Activated B cell treated with CpG ODN at 0.5 μM for 24 hours (primary cell): ENCODE measurements around the gene SWAP70. TPM values are rescaled to one million over a fixed set of nuclear protein-coding genes. Genes with fewer than 3 reads are reported as not detected.

Experiments
- ATAC-seq: fragments of 200-7000 bp; cut with Tn5 transposase; one replicate; pipeline ENCODE4 v1.10.0; 2021; ENCODE audit warnings: low read depth, mild to moderate bottlenecking, moderate library complexity
- CTCF ChIA-PET: fragments of 350-600 bp; sonication (Branson Sonifier 250); formaldehyde crosslinking; loops from one replicate; lab custom pipeline; 2021; ENCODE audit warnings: antibody characterized with exemption; lab: Charles Lee
- POLR2A ChIA-PET: fragments of 350-600 bp; sonication (Branson Sonifier 250); formaldehyde crosslinking; loops from one replicate; lab custom pipeline; 2021; ENCODE audit warnings: antibody characterized with exemption; lab: Charles Lee
- DNase-seq: peaks from one replicate; pipeline ENCODE4 v3.0.0; 2022
- H3K27ac Mint-ChIP-seq: one replicate; pipeline ENCODE4 v1.8.0; 2020; ENCODE audit warnings: mixed read lengths
- H3K27me3 Mint-ChIP-seq: one replicate; pipeline ENCODE4 v1.8.0; 2021; ENCODE audit warnings: mixed read lengths
- H3K36me3 Mint-ChIP-seq: one replicate; pipeline ENCODE4 v1.8.0; 2021; ENCODE audit warnings: low read depth, mixed read lengths
- H3K4me1 Mint-ChIP-seq: one replicate; pipeline ENCODE4 v1.8.0; 2021; ENCODE audit warnings: mixed read lengths
- H3K4me3 Mint-ChIP-seq: one replicate; pipeline ENCODE4 v1.8.0; 2020; ENCODE audit warnings: mild to moderate bottlenecking, mixed read lengths
- H3K9me3 Mint-ChIP-seq: one replicate; pipeline ENCODE4 v1.8.0; 2020; ENCODE audit warnings: mixed read lengths
- intact Hi-C: fragments of 100-400 bp; cut with micrococcal nuclease; formaldehyde crosslinking; loops from one replicate; pipeline ENCODE4 v1.15.1; 2024
- total RNA-seq: library from RNA; stranded (reverse); gene quantifications from 2 replicates; pipeline ENCODE4 v1.2.3, GENCODE V29; 2022
- TF ChIP-seq, protein P1 (sequence below): fragments of 200-600 bp; IDR thresholded peaks from one replicate; pipeline ENCODE4 v1.8.0; 2022; ENCODE audit warnings: antibody characterized with exemption, mild to moderate bottlenecking

The SWAP70 gene
- total RNA-seq, 1 donor from 2014 or later, result 288 TPM

DNA sequence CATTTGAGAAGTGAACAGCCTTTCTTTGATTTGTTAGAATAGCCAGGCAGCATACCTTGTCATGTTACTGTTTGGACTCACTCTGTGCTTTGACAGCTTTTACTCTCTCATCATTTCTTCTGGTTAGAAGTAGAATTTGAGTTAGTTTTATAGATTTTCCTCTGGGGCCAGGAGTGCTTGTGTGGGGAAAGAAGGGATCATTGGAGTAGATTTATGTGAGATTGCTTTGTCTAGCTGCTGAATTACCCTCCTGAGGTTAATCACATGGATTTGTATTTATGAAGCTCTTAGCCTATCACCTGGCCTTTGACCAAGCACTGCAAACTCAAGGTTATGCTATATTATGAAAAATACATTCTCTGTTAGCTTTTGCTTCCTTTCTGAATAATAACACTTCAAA lies 54.3 kb downstream of the SWAP70 start:
- CTCF ChIA-PET, result no interaction called here
- intact Hi-C loops, result no loop called here
- TF ChIP-seq, protein P1, sequence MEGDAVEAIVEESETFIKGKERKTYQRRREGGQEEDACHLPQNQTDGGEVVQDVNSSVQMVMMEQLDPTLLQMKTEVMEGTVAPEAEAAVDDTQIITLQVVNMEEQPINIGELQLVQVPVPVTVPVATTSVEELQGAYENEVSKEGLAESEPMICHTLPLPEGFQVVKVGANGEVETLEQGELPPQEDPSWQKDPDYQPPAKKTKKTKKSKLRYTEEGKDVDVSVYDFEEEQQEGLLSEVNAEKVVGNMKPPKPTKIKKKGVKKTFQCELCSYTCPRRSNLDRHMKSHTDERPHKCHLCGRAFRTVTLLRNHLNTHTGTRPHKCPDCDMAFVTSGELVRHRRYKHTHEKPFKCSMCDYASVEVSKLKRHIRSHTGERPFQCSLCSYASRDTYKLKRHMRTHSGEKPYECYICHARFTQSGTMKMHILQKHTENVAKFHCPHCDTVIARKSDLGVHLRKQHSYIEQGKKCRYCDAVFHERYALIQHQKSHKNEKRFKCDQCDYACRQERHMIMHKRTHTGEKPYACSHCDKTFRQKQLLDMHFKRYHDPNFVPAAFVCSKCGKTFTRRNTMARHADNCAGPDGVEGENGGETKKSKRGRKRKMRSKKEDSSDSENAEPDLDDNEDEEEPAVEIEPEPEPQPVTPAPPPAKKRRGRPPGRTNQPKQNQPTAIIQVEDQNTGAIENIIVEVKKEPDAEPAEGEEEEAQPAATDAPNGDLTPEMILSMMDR, result no peak
- Mint-ChIP-seq H3K27me3 (no peaks in the 10 kb centered on the region), H3K9me3 (peaks cover 2% of the 10 kb centered on the region), H3K4me1 (peaks cover 94% of the 10 kb centered on the region), H3K27ac (peak overlapping the region; percentile 60), H3K4me3 (no peak overlapping the region), H3K36me3 (peaks cover 80% of the 10 kb centered on the region)
- POLR2A ChIA-PET, result interaction anchor here (0.5 to 7.7 kb wide), 6 partner anchors 13 to 600 kb away, joined by 3 to 76 read pairs (median 4); no protein-coding TSS in a partner anchor
- ATAC-seq, result no peak
- no peak for DNase-seq

DNA sequence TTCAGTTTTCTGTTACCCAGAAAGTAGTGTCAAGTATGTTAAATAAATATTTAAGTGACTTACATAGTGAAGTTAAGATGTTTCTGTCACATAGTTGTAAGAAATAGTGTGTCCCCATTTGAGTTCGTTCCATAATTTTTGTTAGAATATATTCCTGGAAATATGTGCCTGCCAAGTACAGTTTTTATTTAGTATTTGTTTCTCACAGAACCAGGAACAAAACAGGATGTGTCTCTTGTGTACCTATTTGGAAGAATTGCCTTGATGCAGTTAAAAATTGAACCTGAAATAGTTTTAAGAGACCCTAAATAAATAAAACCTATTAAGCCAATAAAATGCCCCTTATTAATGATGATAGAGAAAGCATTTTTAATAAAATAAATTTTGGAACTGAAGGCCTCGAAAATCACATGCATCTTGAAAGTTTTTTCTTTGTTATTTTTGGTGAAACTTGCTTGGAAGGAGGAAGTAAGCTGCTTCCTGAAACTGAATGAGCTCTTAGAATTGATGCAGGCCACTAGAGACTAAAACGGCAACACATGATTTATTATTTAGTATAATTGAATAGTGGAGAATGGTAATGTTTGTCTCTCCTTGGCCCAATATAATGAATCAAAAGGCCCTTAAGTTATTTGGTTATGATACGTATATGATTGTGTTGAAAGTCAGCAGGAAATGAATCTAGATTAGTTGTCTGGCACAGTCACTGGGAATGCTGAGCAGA lies 55.9 kb downstream of the SWAP70 start:
- ATAC-seq (peak; percentile 48), DNase-seq (no peak)
- peaks cover 92% of the 10 kb centered on the region for H3K4me1 Mint-ChIP-seq
- H3K4me3 Mint-ChIP-seq, result peak overlapping the region; percentile 65
- CTCF ChIA-PET, result interaction anchor here (0.7 to 3.1 kb wide), 10 partner anchors 9 to 184 kb away, joined by 3 to 20 read pairs (median 4); no protein-coding TSS in a partner anchor
- H3K36me3 Mint-ChIP-seq, result peaks cover 75% of the 10 kb centered on the region
- POLR2A ChIA-PET, result interaction anchor here (1.0 to 7.7 kb wide), 14 partner anchors 12 to 107 kb away, joined by 3 to 76 read pairs (median 6); partner anchors contain the start of gene SWAP70
- peaks cover 2% of the 10 kb centered on the region for H3K9me3 Mint-ChIP-seq
- H3K27me3 Mint-ChIP-seq, result no peaks in the 10 kb centered on the region
- TF ChIP-seq, protein P1, result no peak
- H3K27ac Mint-ChIP-seq, result peak overlapping the region; percentile 89
- intact Hi-C loops, result loop anchor here (1.0 to 2.0 kb wide), 4 partner anchors 10 to 105 kb away; no protein-coding TSS in a partner anchor

DNA sequence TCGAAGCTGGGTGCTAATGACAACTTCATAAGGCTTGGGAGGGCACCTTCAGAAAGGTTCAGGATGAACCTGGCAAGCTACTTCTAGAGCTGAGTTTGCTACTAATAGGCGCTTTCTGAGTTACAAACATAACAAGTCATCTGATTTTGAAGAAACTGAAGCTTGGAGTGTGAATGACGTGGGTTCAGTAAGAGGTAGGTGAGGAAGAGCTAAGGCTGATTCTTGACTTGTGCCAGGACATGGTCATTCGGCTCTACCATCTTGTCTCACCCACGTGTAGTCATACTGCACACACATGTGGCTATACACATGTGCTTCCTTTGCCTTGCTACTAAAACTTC lies 56.4 kb downstream of the SWAP70 start:
- Mint-ChIP-seq H3K9me3 (peaks cover 2% of the 10 kb centered on the region), H3K27ac (peak overlapping the region; percentile 89), H3K4me3 (peak overlapping the region; percentile 65), H3K27me3 (no peaks in the 10 kb centered on the region), H3K36me3 (peaks cover 72% of the 10 kb centered on the region), H3K4me1 (peaks cover 89% of the 10 kb centered on the region)
- DNase-seq, result no peak
- POLR2A ChIA-PET, result interaction anchor here (0.6 to 7.7 kb wide), 15 partner anchors 11 to 107 kb away, joined by 3 to 76 read pairs (median 6); partner anchors contain the start of gene SWAP70
- CTCF ChIA-PET, result interaction anchor here (0.7 to 3.1 kb wide), 11 partner anchors 9 to 185 kb away, joined by 3 to 20 read pairs (median 4); no protein-coding TSS in a partner anchor
- peak; percentile 4 for ATAC-seq
- intact Hi-C loops, result loop anchor here (1.0 to 2.0 kb wide), 4 partner anchors 9 to 106 kb away; no protein-coding TSS in a partner anchor
- TF ChIP-seq, protein P1, result no peak

DNA sequence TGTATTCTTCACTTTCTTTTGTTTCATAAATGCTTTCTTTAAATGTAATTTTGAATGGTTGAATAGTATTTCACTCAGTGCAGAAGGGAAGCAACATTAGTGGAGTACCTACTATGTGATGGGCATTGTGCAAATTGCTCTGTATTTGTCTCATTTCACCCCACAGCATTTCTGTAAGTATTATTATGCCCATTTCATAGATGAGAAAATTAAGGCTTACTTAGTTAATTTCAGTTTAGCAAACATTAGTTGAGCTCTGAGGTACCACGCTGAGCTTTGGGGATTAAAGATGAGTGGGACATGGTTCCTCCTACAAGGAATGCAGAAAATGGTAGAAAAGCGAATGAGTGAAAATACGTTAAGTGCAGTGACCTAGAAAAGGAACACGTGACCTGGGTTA lies 58.1 kb downstream of the SWAP70 start:
- peaks cover 82% of the 10 kb centered on the region for H3K4me1 Mint-ChIP-seq
- H3K4me3 Mint-ChIP-seq, result no peak overlapping the region
- H3K27me3 Mint-ChIP-seq, result no peaks in the 10 kb centered on the region
- CTCF ChIA-PET, result interaction anchor here (0.8 to 3.1 kb wide), 3 partner anchors 16 to 109 kb away, joined by 3 to 20 read pairs (median 5); no protein-coding TSS in a partner anchor
- DNase-seq (no peak), ATAC-seq (no peak)
- no peaks in the 10 kb centered on the region for H3K9me3 Mint-ChIP-seq
- POLR2A ChIA-PET, result interaction anchor here (0.6 to 3.2 kb wide), 5 partner anchors 18 to 262 kb away, joined by 3 to 11 read pairs (median 5); no protein-coding TSS in a partner anchor
- TF ChIP-seq, protein P1, result no peak
- intact Hi-C loops, result no loop called here
- peak overlapping the region; percentile 47 for H3K27ac Mint-ChIP-seq
- H3K36me3 Mint-ChIP-seq, result peaks cover 67% of the 10 kb centered on the region

DNA sequence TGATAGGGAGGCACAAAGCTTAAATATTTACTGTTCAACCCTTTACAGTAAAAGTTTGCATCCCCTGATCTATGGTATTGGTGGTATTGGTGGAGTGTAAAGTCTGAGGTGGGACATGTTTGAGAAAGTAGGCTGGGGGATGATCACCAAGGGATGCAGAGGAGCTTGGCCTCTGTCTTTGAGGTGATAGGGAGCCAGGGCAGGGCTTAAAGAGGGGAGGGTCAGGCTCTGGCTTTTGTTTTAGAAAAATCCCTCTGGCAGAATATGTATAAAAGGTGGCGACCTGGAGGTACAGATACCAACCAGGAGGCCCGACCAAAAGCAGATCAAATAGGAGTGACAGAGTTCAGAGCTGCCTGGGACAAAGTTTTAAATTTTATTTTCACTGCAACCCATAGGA lies 59.0 kb downstream of the SWAP70 start:
- no peak overlapping the region for H3K4me3 Mint-ChIP-seq
- H3K36me3 Mint-ChIP-seq, result peaks cover 69% of the 10 kb centered on the region
- intact Hi-C loops, result no loop called here
- H3K27me3 Mint-ChIP-seq, result no peaks in the 10 kb centered on the region
- DNase-seq (no peak), ATAC-seq (no peak)
- H3K9me3 Mint-ChIP-seq, result no peaks in the 10 kb centered on the region
- peaks cover 82% of the 10 kb centered on the region for H3K4me1 Mint-ChIP-seq
- POLR2A ChIA-PET, result interaction anchor here (0.6 to 1.7 kb wide), 4 partner anchors 17 to 59 kb away, joined by 3 to 5 read pairs (median 4); partner anchors contain the start of gene SWAP70
- TF ChIP-seq, protein P1, result no peak
- peak overlapping the region; percentile 47 for H3K27ac Mint-ChIP-seq
- CTCF ChIA-PET, result interaction anchor here (1.1 kb wide), 1 partner anchor 25 kb away, joined by 4 read pairs; no protein-coding TSS in a partner anchor
